Measurements from ENCODE around the gene DNASE1L2. TPM values are rescaled to one million over a fixed set of nuclear protein-coding genes. Genes with fewer than 3 reads are reported as not detected.
A peak's percentile ranks its signal among the peaks of the same experiment; 100 is the strongest.

The DNASE1L2 gene
- total RNA-seq, 1 donor from 2014 or later, result 0.21 TPM

GRCh38 chr16:2195322-2196161 is 40.7 kb upstream of the DNASE1L2 start:
- H3K27me3 ChIP-seq (ENCODE audit: control insufficient read depth, insufficient read depth, low read length), result peaks cover 50% of the 10 kb centered on the region

GRCh38 chr16:2196162-2196980 is 39.9 kb upstream of the DNASE1L2 start, which contains the start of gene CASKIN1:
Gene CASKIN1, minus strand, starts transcription at chr16:2196605. Its CDS starts 173 bp downstream, at chr16:2196432.
- Histone ChIP-seq H3K36me3 (ENCODE audit: control insufficient read depth, insufficient read depth, low read length) (no peaks in the 10 kb centered on the region), H3K27me3 (ENCODE audit: control insufficient read depth, insufficient read depth, low read length) (peaks cover 50% of the 10 kb centered on the region), H3K4me3 (ENCODE audit: low read depth, low read length) (peak within 1 kb of the TSS; percentile 21)
- no peak for DNase-seq (ENCODE audit: low read depth)
- TF ChIP-seq CTCF (IDR thresholded peaks at IDR 0.05; ENCODE audit: insufficient read depth, low read length, poor library complexity, severe bottlenecking), result no peak

More at GRCh38 chr16:2195322-2196161, 40.7 kb upstream of the DNASE1L2 start:
- Histone ChIP-seq H3K36me3 (ENCODE audit: control insufficient read depth, insufficient read depth, low read length) (no peaks in the 10 kb centered on the region), H3K4me3 (ENCODE audit: low read depth, low read length) (peak overlapping the region; percentile 3)
- TF ChIP-seq CTCF (IDR thresholded peaks at IDR 0.05; ENCODE audit: insufficient read depth, low read length, poor library complexity, severe bottlenecking), result no peak
- DNase-seq (ENCODE audit: low read depth), result no peak

- no peak for DNase-seq (ENCODE audit: low read depth)
- Histone ChIP-seq H3K27me3 (ENCODE audit: control insufficient read depth, insufficient read depth, low read length) (peaks cover 50% of the 10 kb centered on the region), H3K36me3 (ENCODE audit: control insufficient read depth, insufficient read depth, low read length) (no peaks in the 10 kb centered on the region), H3K4me3 (ENCODE audit: low read depth, low read length) (no peak overlapping the region)
- TF ChIP-seq CTCF (IDR thresholded peaks at IDR 0.05; ENCODE audit: insufficient read depth, low read length, poor library complexity, severe bottlenecking), result no peak
Measured at GRCh38 chr16:2196981-2197511, 39.2 kb upstream of the DNASE1L2 start.

GRCh38 chr16:2197765-2198164 is 38.5 kb upstream of the DNASE1L2 start:
- peaks cover 50% of the 10 kb centered on the region for H3K27me3 ChIP-seq (ENCODE audit: control insufficient read depth, insufficient read depth, low read length)
- H3K4me3 ChIP-seq (ENCODE audit: low read depth, low read length), result no peak overlapping the region
- no peaks in the 10 kb centered on the region for H3K36me3 ChIP-seq (ENCODE audit: control insufficient read depth, insufficient read depth, low read length)
- no peak for DNase-seq (ENCODE audit: low read depth)
- TF ChIP-seq CTCF (IDR thresholded peaks at IDR 0.05; ENCODE audit: insufficient read depth, low read length, poor library complexity, severe bottlenecking), result no peak

- Histone ChIP-seq H3K27me3 (ENCODE audit: control insufficient read depth, insufficient read depth, low read length) (peaks cover 50% of the 10 kb centered on the region), H3K4me3 (ENCODE audit: low read depth, low read length) (no peak overlapping the region), H3K36me3 (ENCODE audit: control insufficient read depth, insufficient read depth, low read length) (no peaks in the 10 kb centered on the region)
- TF ChIP-seq CTCF (IDR thresholded peaks at IDR 0.05; ENCODE audit: insufficient read depth, low read length, poor library complexity, severe bottlenecking), result no peak
- no peak for DNase-seq (ENCODE audit: low read depth)
Measured at GRCh38 chr16:2198283-2198682, 38.0 kb upstream of the DNASE1L2 start.
